ENCODE results near the gene HCN4.
A peak's percentile ranks its signal among the peaks of the same experiment; 100 is the strongest.

Gene HCN4

DNA sequence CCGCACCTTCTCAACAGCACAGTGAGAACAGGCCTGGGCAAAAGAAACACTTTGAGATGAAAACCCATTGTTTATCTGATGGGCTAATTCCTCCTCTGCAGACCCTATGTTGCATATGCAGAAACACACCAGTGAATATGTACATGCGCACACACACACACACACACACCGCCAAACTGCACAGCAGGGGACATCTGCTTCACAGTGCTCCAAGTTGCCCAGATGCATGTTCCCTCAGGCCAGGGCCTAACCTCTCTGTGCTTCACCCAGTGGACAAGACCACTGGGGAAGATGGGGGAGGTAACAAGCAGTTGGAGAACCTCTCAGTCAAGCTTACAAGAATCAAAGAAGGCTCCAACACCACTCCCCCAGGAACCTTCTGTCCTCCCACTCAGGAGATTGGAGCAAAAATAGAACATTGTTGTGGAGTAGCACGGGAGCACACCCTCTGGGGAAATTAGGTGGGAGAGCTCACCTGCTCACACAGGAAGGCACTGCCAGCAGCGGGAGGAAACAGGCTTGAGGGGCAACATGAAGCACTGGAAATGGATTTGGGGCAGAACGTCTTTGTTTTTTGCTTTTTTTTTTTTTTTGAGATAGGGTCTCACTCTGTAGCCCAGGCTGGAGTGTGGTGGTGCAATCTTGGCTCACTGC lies 13.0 kb downstream of the HCN4 start:
- no peak for DNase-seq (ENCODE audit: low spot score)
- TF ChIP-seq, protein P1, sequence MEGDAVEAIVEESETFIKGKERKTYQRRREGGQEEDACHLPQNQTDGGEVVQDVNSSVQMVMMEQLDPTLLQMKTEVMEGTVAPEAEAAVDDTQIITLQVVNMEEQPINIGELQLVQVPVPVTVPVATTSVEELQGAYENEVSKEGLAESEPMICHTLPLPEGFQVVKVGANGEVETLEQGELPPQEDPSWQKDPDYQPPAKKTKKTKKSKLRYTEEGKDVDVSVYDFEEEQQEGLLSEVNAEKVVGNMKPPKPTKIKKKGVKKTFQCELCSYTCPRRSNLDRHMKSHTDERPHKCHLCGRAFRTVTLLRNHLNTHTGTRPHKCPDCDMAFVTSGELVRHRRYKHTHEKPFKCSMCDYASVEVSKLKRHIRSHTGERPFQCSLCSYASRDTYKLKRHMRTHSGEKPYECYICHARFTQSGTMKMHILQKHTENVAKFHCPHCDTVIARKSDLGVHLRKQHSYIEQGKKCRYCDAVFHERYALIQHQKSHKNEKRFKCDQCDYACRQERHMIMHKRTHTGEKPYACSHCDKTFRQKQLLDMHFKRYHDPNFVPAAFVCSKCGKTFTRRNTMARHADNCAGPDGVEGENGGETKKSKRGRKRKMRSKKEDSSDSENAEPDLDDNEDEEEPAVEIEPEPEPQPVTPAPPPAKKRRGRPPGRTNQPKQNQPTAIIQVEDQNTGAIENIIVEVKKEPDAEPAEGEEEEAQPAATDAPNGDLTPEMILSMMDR (IDR thresholded peaks at IDR 0.05; ENCODE audit: extremely low read depth, missing control alignments): no peak

DNA sequence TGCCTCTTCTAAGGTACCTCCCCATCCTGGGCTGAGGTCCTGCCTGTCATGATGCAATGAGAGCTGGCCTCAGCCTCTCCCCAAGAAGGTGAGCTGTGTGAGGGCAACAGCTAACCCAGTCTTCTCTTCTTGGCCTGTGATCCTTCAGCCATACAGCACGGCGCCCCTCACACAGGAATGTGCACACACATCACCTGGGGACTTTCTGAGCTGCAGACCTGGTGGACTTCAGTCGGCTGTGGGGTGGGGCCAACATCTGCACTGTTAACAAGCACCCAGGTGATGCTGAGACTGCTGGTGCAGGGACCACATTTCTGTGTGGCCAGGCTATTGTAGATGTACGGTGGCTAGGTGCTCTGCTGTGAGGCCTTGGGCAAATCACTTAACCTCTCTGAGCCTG lies 14.5 kb downstream of the HCN4 start:
- TF ChIP-seq, protein P1 (IDR thresholded peaks at IDR 0.05; ENCODE audit: extremely low read depth, missing control alignments): no peak
- no peak for DNase-seq (ENCODE audit: low spot score)

DNA sequence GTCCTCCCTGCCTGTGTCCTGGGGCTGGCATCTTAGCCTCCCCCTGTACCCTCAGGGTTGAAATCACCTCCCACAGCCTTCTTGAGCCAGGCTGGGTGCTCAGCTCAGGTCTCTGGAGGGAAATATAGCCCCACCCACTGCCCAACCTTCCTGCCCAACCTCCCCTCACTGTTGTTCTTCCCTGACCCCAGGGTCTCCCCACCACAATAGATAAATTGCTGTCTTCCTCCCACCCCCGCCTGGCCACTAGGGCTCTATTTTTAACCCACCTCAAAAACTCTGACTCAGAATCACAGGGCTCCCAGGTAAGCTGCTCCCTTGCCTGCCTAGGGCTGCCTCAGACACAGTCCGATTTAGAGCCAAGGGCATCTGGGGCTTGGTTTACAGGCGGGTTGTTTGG lies 15.0 kb downstream of the HCN4 start:
- TF ChIP-seq, protein P1 (IDR thresholded peaks at IDR 0.05; ENCODE audit: extremely low read depth, missing control alignments): no peak
- DNase-seq (ENCODE audit: low spot score): no peak

DNA sequence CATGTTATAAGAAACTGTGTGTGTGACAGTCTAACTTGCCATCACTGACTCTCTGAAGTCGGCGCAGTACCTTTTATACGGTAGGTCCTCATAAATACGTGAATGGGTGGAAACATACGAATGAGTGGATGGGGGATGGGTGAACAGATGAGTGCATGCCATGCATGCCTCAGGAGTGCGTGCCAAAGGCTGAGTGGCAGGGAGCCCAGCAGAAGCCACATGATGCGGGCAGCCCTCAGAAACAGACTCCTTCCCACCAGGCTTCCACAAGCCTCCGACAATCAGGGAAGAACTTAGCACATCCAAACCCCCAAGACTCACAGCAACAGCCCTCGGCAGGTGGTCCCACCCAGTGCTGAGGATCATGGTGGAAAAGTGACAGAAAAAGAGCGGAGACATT lies 16.7 kb downstream of the HCN4 start:
- DNase-seq (ENCODE audit: low spot score): no peak

DNA sequence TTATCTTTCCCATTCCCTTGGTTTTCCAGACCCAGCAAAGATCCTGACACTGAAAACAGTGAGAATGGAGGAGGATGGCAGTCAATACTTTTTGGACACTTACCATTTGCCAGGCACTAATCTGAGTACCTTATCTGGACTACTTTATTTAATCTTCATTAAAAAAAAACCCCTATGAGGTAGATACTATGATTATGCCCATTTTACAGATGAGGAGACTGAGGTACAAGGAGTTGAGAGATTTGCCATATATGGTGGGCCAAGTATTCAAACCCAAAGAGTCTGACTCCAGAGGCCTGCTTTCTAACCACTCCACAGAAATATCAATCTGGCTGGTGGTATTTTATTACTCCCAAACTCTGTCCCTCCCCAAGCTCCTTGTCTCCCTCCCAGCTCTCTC lies 19.6 kb downstream of the HCN4 start:
- TF ChIP-seq, protein P1 (IDR thresholded peaks at IDR 0.05; ENCODE audit: extremely low read depth, missing control alignments): no peak
- no peak for DNase-seq (ENCODE audit: low spot score)

More for the DNA sequence above, 16.7 kb downstream of the HCN4 start:
- TF ChIP-seq, protein P1 (IDR thresholded peaks at IDR 0.05; ENCODE audit: extremely low read depth, missing control alignments): no peak

DNA sequence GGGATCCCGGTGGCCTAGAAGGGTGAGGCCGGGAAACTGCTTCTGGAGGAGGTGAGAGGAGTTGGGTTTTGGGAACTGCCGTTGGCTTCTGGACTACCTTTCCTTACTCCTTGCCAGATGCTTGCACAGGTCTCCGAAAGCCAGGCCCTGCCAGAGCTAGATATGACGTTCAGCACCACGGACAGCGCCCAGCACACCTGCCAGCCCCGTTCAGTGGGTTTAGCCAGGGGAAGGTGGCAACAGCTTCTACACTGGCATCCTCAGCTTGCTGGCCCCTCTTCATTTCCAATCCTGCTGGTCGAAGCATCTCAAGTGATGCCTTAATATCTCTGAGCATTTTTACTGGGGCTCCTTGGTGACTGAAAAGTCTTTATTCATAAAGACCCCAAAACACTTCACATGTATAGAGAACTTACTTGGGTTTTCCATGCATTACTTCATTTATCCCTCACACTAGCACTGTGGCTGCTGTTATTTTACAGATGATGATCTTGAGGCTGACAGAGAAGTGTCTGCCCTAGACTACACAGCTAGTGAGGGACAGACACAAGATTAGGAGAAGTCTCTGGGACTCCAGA lies 21.9 kb downstream of the HCN4 start:
- peak; percentile 67 for DNase-seq (ENCODE audit: low spot score)
- TF ChIP-seq, protein P1 (IDR thresholded peaks at IDR 0.05; ENCODE audit: extremely low read depth, missing control alignments): no peak

DNA sequence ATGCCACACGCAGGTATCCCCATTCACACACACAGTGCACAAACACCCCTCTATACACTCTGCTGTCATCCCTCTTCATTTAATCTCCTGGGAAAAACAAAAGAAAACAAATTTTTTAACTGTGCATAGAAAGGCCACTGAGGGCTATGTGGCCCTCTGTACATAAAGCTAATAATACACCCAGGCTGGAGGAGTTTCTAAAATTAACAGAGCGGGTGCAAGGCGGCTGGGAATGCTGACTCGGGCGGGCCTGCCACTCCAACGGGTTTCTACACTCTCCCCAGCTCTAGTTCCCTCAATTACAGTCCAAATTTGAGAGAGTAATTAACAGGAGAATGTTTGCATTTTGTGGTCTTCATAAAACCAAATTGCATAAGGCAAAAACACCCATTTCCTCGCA lies 23.1 kb downstream of the HCN4 start:
- TF ChIP-seq, protein P1 (IDR thresholded peaks at IDR 0.05; ENCODE audit: extremely low read depth, missing control alignments): no peak
- no peak for DNase-seq (ENCODE audit: low spot score)
